H9 (cell line): ENCODE data around the gene PDE6H. TPM values are rescaled to one million over a fixed set of nuclear protein-coding genes. Genes with fewer than 3 reads are reported as not detected.

ENCODE experiments used
- DNase-seq: peaks from one replicate; pipeline ENCODE4 v3.0.0-alpha.2; 2017
- H2AFZ ChIP-seq: one replicate; pipeline ENCODE4 v1.6.1; 2013; ENCODE audit warnings: mild to moderate bottlenecking, low read length, control low read depth, moderate library complexity
- H2AK5ac ChIP-seq: 2 replicates; pipeline ENCODE4 v1.6.1; 2013; ENCODE audit warnings: low read length, control low read depth, mixed read lengths; ENCODE audit not compliant: insufficient read length
- H2BK120ac ChIP-seq: one replicate; pipeline ENCODE4 v1.6.1; 2013; ENCODE audit warnings: low read depth, mild to moderate bottlenecking, low read length, control low read depth, inconsistent platforms; ENCODE audit not compliant: poor library complexity, severe bottlenecking
- H2BK12ac ChIP-seq: 2 replicates; pipeline ENCODE4 v1.6.1; 2013; ENCODE audit warnings: low read length, control low read depth, mixed read lengths, low read depth; ENCODE audit not compliant: insufficient read length
- H2BK15ac ChIP-seq: 2 replicates; pipeline ENCODE4 v1.6.1; 2013; ENCODE audit warnings: low read depth, low read length, control low read depth
- H2BK20ac ChIP-seq: one replicate; pipeline ENCODE4 v1.6.1; 2013; ENCODE audit warnings: low read depth, mild to moderate bottlenecking, low read length, control low read depth, inconsistent platforms; ENCODE audit not compliant: poor library complexity, severe bottlenecking
- H2BK5ac ChIP-seq: 2 replicates; pipeline ENCODE4 v1.6.1; 2013; ENCODE audit warnings: low read length, control low read depth, mixed read lengths; ENCODE audit not compliant: insufficient read length
- H3K14ac ChIP-seq: 2 replicates; pipeline ENCODE4 v1.6.1; 2013; ENCODE audit warnings: low read length, control low read depth; ENCODE audit not compliant: insufficient read depth
- H3K18ac ChIP-seq: 2 replicates; pipeline ENCODE4 v1.6.1; 2013; ENCODE audit warnings: low read depth, mild to moderate bottlenecking, mixed read lengths, low read length, control low read depth; ENCODE audit not compliant: insufficient read length
- H3K23ac ChIP-seq: 2 replicates; pipeline ENCODE4 v1.6.1; 2013; ENCODE audit warnings: low read length, control low read depth, mixed read lengths, low read depth; ENCODE audit not compliant: insufficient read length
- H3K23me2 ChIP-seq: 2 replicates; pipeline ENCODE4 v1.6.1; 2013; ENCODE audit warnings: low read depth, mild to moderate bottlenecking, mixed read lengths, low read length, control low read depth; ENCODE audit not compliant: insufficient read length, poor library complexity, severe bottlenecking
- H3K27ac ChIP-seq: 2 replicates; pipeline ENCODE4 v1.5.1; 2013; ENCODE audit warnings: low read length, control low read depth, mixed read lengths, low read depth; ENCODE audit not compliant: insufficient read length
- H3K27me3 ChIP-seq: 2 replicates; pipeline ENCODE4 v1.6.1; 2013; ENCODE audit warnings: low read length, control low read depth, inconsistent platforms; ENCODE audit not compliant: insufficient read depth
- H3K4ac ChIP-seq: 2 replicates; pipeline ENCODE4 v1.6.1; 2013; ENCODE audit warnings: low read depth, mild to moderate bottlenecking, control low read depth, inconsistent platforms, low read length, moderate library complexity
- H3K4me1 ChIP-seq: 2 replicates; pipeline ENCODE4 v1.6.1; 2013; ENCODE audit warnings: low read length, control low read depth, inconsistent platforms; ENCODE audit not compliant: insufficient read depth
- H3K4me2 ChIP-seq: 2 replicates; pipeline ENCODE4 v1.6.1; 2013; ENCODE audit warnings: low read length, control low read depth, mixed read lengths; ENCODE audit not compliant: insufficient read length, insufficient read depth
- H3K56ac ChIP-seq: 2 replicates; pipeline ENCODE4 v1.6.1; 2013; ENCODE audit warnings: low read depth, mild to moderate bottlenecking, mixed read lengths, low read length, control low read depth; ENCODE audit not compliant: insufficient read length
- H3K79me1 ChIP-seq: 2 replicates; pipeline ENCODE4 v1.6.1; 2013; ENCODE audit warnings: low read depth, mild to moderate bottlenecking, moderate library complexity, low read length, control low read depth, inconsistent platforms; ENCODE audit not compliant: insufficient read depth, poor library complexity, severe bottlenecking
- H3K79me2 ChIP-seq: 2 replicates; pipeline ENCODE4 v1.6.1; 2013; ENCODE audit warnings: low read length, control low read depth, inconsistent platforms; ENCODE audit not compliant: insufficient read depth
- H3K9ac ChIP-seq: 2 replicates; pipeline ENCODE4 v1.6.1; 2013; ENCODE audit warnings: low read length, control low read depth, mixed read lengths; ENCODE audit not compliant: insufficient read length; ENCODE audit errors: extremely low read depth
- H3K9me3 ChIP-seq: one replicate; pipeline ENCODE4 v1.6.1; 2013; ENCODE audit warnings: low read depth, low read length, inconsistent platforms; ENCODE audit not compliant: control insufficient read depth
- H3T11ph ChIP-seq: one replicate; pipeline ENCODE4 v1.6.1; 2013; ENCODE audit warnings: mild to moderate bottlenecking, low read length, control low read depth, inconsistent platforms
- H4K20me1 ChIP-seq: one replicate; pipeline ENCODE4 v1.6.1; 2013; ENCODE audit not compliant: control insufficient read depth, insufficient read length, insufficient read depth
- H4K5ac ChIP-seq: 2 replicates; pipeline ENCODE4 v1.6.1; 2013; ENCODE audit warnings: low read depth, mild to moderate bottlenecking, mixed read lengths, low read length, control low read depth; ENCODE audit not compliant: insufficient read length
- H4K8ac ChIP-seq: replicated peaks from 2 replicates; pipeline ENCODE4 v1.6.1; 2013; ENCODE audit warnings: low read length, control low read depth, mixed read lengths, low read depth; ENCODE audit not compliant: insufficient read length
- H4K91ac ChIP-seq: 2 replicates; pipeline ENCODE4 v1.6.1; 2013; ENCODE audit warnings: low read depth, mild to moderate bottlenecking, moderate library complexity, mixed read lengths, low read length, control low read depth; ENCODE audit not compliant: insufficient read length
- H3K27ac Mint-ChIP-seq, 3 experiments: 2 replicates in 2 of 3; 3 replicates in 1 of 3; pipeline ENCODE4 v1.8.0; 2020 to 2021; ENCODE audit warnings: mixed read lengths in 3 of 3, mild to moderate bottlenecking in 1 of 3, moderate library complexity in 1 of 3
- H3K27me3 Mint-ChIP-seq: 2 replicates; pipeline ENCODE4 v1.8.0; 2021; ENCODE audit warnings: low read depth, mild to moderate bottlenecking, moderate library complexity, mixed read lengths
- H3K36me3 Mint-ChIP-seq, 3 experiments: 2 replicates in 2 of 3; 3 replicates in 1 of 3; pipeline ENCODE4 v1.8.0; 2020 to 2021; ENCODE audit warnings: low read depth in 3 of 3, mixed read lengths in 3 of 3; ENCODE audit not compliant: insufficient read depth in 1 of 3
- H3K4me1 Mint-ChIP-seq, 2 experiments: 2 replicates each; pipeline ENCODE4 v1.8.0; 2020; ENCODE audit warnings: mixed read lengths in 2 of 2
- H3K4me3 Mint-ChIP-seq, 2 experiments: 2 replicates in 1 of 2; 3 replicates in 1 of 2; pipeline ENCODE4 v1.8.0; 2020 to 2021; ENCODE audit warnings: mild to moderate bottlenecking in 2 of 2, mixed read lengths in 2 of 2, moderate library complexity in 1 of 2
- H3K9me3 Mint-ChIP-seq, 2 experiments: 2 replicates in 1 of 2; 3 replicates in 1 of 2; pipeline ENCODE4 v1.8.0; 2020; ENCODE audit warnings: mild to moderate bottlenecking in 2 of 2, mixed read lengths in 2 of 2, moderate library complexity in 1 of 2
- WGBS: extraction: QIAGEN DNeasy Blood & Tissue Kit; methylation state at CpG from one replicate; pipeline ENCODE4 v1.1.7; 2013; ENCODE audit warnings: missing lambda C conversion rate, low lambda C conversion rate, mixed read lengths; ENCODE audit not compliant: insufficient read length; ENCODE audit errors: extremely low coverage; 5-methylcytosine and 5-hydroxymethylcytosine counted together
- total RNA-seq: library from RNA; stranded (reverse); gene quantifications from 2 replicates; pipeline ENCODE4 v1.2.1, GENCODE V29; 2021
- TF ChIP-seq, protein P1 (sequence below): fragments of 200-600 bp; sonication (generic); conservative IDR thresholded peaks from 3 replicates; pipeline ENCODE4 v1.8.0; 2021; ENCODE audit warnings: antibody characterized with exemption, mild to moderate bottlenecking

PDE6H gene
- total RNA-seq, 1 experiment from 2014 or later = not detected

DNA sequence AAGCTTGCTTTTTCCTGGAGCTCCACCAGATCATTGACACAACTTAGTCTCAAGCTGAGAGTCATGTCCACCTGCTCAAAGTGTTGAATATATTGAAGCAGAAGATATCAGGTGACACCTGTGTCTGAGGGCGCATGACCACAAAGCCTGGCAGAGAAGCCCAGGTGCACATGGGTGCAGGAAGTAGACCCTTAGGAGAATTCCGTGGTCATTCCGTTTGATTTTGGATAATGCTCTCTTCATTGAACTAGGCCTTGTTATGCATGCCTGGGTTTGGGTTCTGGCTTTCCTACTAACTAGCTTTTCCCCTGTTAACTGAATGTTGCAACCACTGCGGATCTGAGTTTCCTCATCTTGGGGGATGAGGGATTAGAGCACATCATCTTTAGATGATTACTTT is 18.6 kb upstream of the PDE6H start:
- no peak overlapping the region for H2BK12ac ChIP-seq
- H2BK20ac ChIP-seq = no peak overlapping the region
- no peak overlapping the region for H4K5ac ChIP-seq
- no peak overlapping the region for H3K23ac ChIP-seq
- no peaks in the 10 kb centered on the region for H3K9me3 ChIP-seq
- H3K4me2 ChIP-seq = no peak overlapping the region
- no peak overlapping the region for H3K56ac ChIP-seq
- H4K91ac ChIP-seq = no peak overlapping the region
- H3K27me3 Mint-ChIP-seq = no peaks in the 10 kb centered on the region; the same call in 1 of the 2 replicates
- DNase-seq = no peak
- no peaks in the 10 kb centered on the region for H3K79me1 ChIP-seq
- peaks cover 3 to 6% of the 10 kb centered on the region in 2 experiments; a peak in 1 of 4 replicates for H3K4me1 Mint-ChIP-seq
- no peak overlapping the region for H3K27ac Mint-ChIP-seq
- no peak overlapping the region for H2AK5ac ChIP-seq
- H2BK5ac ChIP-seq = no peak overlapping the region
- H3K4ac ChIP-seq = no peak overlapping the region
- H4K20me1 ChIP-seq = no peaks in the 10 kb centered on the region
- no peak overlapping the region for H3K14ac ChIP-seq
- no peaks in the 10 kb centered on the region for H3K23me2 ChIP-seq
- H2BK15ac ChIP-seq = no peak overlapping the region
- no peaks in the 10 kb centered on the region for H3K27me3 ChIP-seq
- H3K27ac ChIP-seq = no peak overlapping the region
- no peak overlapping the region for H3K4me3 Mint-ChIP-seq
- WGBS = no CpG with 5 or more reads among the region's 4 CpGs
- no peak overlapping the region for H3K9ac ChIP-seq
- H3K18ac ChIP-seq = no peak overlapping the region
- no peak overlapping the region for H2AFZ ChIP-seq
- no peaks in the 10 kb centered on the region for H3K9me3 Mint-ChIP-seq
- peaks cover 8% of the 10 kb centered on the region; the same call in 1 of the 2 replicates for H3K4me1 ChIP-seq
- no peak overlapping the region for H3T11ph ChIP-seq
- no peaks in the 10 kb centered on the region for H3K36me3 Mint-ChIP-seq
- no peaks in the 10 kb centered on the region for H3K79me2 ChIP-seq
- no peak overlapping the region for H2BK120ac ChIP-seq
- H4K8ac ChIP-seq = no peak overlapping the region
- TF ChIP-seq, protein P1, sequence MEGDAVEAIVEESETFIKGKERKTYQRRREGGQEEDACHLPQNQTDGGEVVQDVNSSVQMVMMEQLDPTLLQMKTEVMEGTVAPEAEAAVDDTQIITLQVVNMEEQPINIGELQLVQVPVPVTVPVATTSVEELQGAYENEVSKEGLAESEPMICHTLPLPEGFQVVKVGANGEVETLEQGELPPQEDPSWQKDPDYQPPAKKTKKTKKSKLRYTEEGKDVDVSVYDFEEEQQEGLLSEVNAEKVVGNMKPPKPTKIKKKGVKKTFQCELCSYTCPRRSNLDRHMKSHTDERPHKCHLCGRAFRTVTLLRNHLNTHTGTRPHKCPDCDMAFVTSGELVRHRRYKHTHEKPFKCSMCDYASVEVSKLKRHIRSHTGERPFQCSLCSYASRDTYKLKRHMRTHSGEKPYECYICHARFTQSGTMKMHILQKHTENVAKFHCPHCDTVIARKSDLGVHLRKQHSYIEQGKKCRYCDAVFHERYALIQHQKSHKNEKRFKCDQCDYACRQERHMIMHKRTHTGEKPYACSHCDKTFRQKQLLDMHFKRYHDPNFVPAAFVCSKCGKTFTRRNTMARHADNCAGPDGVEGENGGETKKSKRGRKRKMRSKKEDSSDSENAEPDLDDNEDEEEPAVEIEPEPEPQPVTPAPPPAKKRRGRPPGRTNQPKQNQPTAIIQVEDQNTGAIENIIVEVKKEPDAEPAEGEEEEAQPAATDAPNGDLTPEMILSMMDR = no peak
